Gastroesophageal sphincter (tissue), 4 donors: ENCODE data around the gene S100B. TPM values are rescaled to one million over a fixed set of nuclear protein-coding genes. Genes with fewer than 3 reads are reported as not detected.

Experiments used
- ATAC-seq: fragments of 150-250 bp; one replicate; pipeline ENCODE4 v1.9.1; 2016; ENCODE audit warnings: mild to moderate bottlenecking, moderate library complexity
- H3K27ac ChIP-seq, 4 donors: fragments of 200-600 bp; sonication (generic) in 3 of 4; 1 replicate in 3 of 4; 2 replicates in 1 of 4; pipeline ENCODE4 v1.5.1; 2016 to 2019
- H3K27me3 ChIP-seq: fragments of 200-600 bp; sonication (generic); one replicate; pipeline ENCODE4 v1.5.1; 2019
- H3K36me3 ChIP-seq, 2 donors: fragments of 200-600 bp; sonication (generic); one replicate each; pipeline ENCODE4 v1.5.1; 2019; ENCODE audit warnings: control low read depth in 1 of 2
- H3K4me1 ChIP-seq, 3 donors: fragments of 200-600 bp; sonication (generic); 1 replicate in 2 of 3; 2 replicates in 1 of 3; pipeline ENCODE4 v1.5.1; 2016 to 2019; ENCODE audit warnings: control low read depth in 2 of 3
- H3K4me3 ChIP-seq, 2 donors: fragments of 200-600 bp; sonication (generic); one replicate each; pipeline ENCODE4 v1.5.1; 2019; ENCODE audit warnings: mild to moderate bottlenecking in 1 of 2, moderate library complexity in 1 of 2
- H3K9me3 ChIP-seq, 3 donors: fragments of 200-600 bp; sonication (generic); one replicate each; pipeline ENCODE4 v1.5.1; 2017 to 2019; ENCODE audit warnings: control low read depth in 2 of 3
- EP300 ChIP-seq: sonication (generic); formaldehyde crosslinking; IDR thresholded peaks from one replicate; pipeline ENCODE4 v1.6.1; 2017; ENCODE audit warnings: antibody characterized with exemption, mild to moderate bottlenecking
- POLR2A ChIP-seq, 2 donors: fragments of 450-650 bp; IDR thresholded peaks; one replicate each; pipeline ENCODE4 v1.6.1; 2017; ENCODE audit warnings: antibody characterized with exemption in 2 of 2, mild to moderate bottlenecking in 2 of 2, moderate library complexity in 1 of 2
- POLR2AphosphoS5 ChIP-seq: sonication (generic); formaldehyde crosslinking; IDR thresholded peaks from one replicate; pipeline ENCODE4 v1.6.1; 2017; ENCODE audit warnings: antibody characterized with exemption
- WGBS, 2 donors: methylation state at CpG; one replicate each; pipeline ENCODE4 v1.1.5; 2018; ENCODE audit warnings: low coverage in 1 of 2; 5-methylcytosine and 5-hydroxymethylcytosine counted together
- total RNA-seq, 4 donors: library from RNA; depleted of rRNA; stranded (reverse); fragments of >200 nt; gene quantifications; one replicate each; pipeline ENCODE4 v1.1.0, GENCODE V29; 2016
- TF ChIP-seq, protein P1 (sequence below), 4 experiments: fragments of 200-600 bp in 2 of 4; fragments of 450-650 bp in 2 of 4; sonication (generic) in 1 of 4; IDR thresholded peaks; one replicate each; pipeline ENCODE4 v1.5.1; 2017 to 2019; ENCODE audit warnings: antibody characterized with exemption in 4 of 4, mild to moderate bottlenecking in 2 of 4, moderate library complexity in 2 of 4

Gene S100B
- total RNA-seq, 4 donors from 2014 or later = 22.6 to 31.6 (median 27.7) TPM

DNA sequence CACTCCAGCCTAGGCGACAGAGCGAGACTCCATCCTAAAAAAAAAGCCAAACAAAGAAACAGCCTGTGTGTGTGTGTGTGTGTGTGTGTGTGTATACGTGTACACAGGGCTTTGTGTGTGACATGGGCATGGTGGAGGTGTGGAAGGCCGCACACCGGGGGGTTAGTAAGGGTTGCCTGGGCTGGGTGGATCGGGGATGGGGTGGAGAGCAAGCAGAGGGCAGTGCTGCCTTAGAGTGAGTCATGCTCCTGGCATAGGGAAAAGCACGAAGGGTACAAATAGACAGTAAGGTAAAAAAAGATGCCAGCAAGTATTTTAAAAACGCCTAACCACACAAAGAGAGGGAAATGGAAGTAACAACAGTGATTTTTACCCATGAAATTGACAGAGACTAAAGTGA is 36.8 kb upstream of the S100B start:
- no peak overlapping the region for H3K27ac ChIP-seq
- no peak overlapping the region for H3K4me3 ChIP-seq
- WGBS, 2 donors = 55 to 65% methylated on average over 3 to 7 of the region's 8 CpGs
- no peak for ATAC-seq
- H3K4me1 ChIP-seq = peaks cover 0 to 52% (median 9%) of the 10 kb centered on the region in 3 donors
- peaks cover 0 to 56% of the 10 kb centered on the region in 2 donors for H3K36me3 ChIP-seq
- H3K27me3 ChIP-seq = no peaks in the 10 kb centered on the region
- TF ChIP-seq, protein P1, sequence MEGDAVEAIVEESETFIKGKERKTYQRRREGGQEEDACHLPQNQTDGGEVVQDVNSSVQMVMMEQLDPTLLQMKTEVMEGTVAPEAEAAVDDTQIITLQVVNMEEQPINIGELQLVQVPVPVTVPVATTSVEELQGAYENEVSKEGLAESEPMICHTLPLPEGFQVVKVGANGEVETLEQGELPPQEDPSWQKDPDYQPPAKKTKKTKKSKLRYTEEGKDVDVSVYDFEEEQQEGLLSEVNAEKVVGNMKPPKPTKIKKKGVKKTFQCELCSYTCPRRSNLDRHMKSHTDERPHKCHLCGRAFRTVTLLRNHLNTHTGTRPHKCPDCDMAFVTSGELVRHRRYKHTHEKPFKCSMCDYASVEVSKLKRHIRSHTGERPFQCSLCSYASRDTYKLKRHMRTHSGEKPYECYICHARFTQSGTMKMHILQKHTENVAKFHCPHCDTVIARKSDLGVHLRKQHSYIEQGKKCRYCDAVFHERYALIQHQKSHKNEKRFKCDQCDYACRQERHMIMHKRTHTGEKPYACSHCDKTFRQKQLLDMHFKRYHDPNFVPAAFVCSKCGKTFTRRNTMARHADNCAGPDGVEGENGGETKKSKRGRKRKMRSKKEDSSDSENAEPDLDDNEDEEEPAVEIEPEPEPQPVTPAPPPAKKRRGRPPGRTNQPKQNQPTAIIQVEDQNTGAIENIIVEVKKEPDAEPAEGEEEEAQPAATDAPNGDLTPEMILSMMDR (IDR thresholded peaks at IDR 0.05) = no peak
- TF ChIP-seq EP300 (no peak), POLR2AphosphoS5 (no peak), POLR2A (IDR thresholded peaks at IDR 0.05) (no peak)
- no peaks in the 10 kb centered on the region for H3K9me3 ChIP-seq

DNA sequence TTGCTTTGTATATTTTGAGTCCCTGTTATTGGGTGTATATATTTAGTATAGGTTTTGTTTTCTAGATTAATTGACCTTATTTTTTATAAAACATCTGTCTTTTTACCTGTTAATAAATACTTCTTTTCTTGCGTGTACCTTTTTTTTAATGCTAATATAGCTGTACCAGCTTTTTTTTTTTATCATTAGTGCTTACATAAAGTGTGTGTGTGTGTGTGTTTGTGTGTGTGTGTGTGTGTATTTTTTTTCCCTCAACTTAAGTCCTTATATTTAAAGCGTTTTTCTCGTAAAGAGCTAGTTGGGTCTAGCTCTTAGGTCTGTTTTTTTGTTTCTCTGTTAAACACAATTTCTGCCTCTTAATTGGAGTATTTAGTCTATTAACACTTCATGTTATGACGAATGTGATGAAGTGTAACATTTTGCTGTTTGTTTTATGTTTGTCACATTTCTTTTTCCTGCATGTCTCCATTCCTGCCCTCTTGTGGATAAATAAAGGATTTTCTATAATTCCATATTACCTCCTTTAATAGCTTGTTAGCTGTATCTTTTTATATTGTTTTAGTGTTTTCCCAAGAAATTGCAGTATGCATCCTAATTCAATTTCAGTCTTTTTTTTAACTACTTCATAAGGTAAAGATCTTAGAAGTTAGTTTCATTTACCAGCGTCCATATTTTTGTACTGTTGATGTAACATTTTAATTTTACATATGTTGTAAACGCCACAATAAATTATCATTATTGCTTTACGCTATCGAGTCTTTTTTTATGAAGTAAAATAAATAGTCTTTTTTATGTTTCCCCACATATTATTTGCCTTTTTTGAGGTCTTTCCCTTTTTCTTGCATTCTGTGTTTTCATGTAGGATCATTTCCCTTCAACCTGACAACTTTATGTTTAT is 34.9 kb upstream of the S100B start:
- TF ChIP-seq, protein P1 (IDR thresholded peaks at IDR 0.05) = peak; percentile 26 to 45 (median 40)
- no peak for TF ChIP-seq POLR2A (IDR thresholded peaks at IDR 0.05)
- TF ChIP-seq POLR2AphosphoS5 = no peak
- no peak for TF ChIP-seq EP300
- no peak overlapping the region for H3K4me3 ChIP-seq
- H3K27me3 ChIP-seq = no peaks in the 10 kb centered on the region
- H3K36me3 ChIP-seq = peaks cover 0 to 36% of the 10 kb centered on the region in 2 donors
- ATAC-seq = no peak
- H3K4me1 ChIP-seq = peaks cover 0 to 65% (median 13%) of the 10 kb centered on the region in 3 donors
- H3K27ac ChIP-seq = no peak overlapping the region
- no peaks in the 10 kb centered on the region for H3K9me3 ChIP-seq
- WGBS, 2 donors = 77 to 79% methylated on average over 8 of the region's 8 CpGs

DNA sequence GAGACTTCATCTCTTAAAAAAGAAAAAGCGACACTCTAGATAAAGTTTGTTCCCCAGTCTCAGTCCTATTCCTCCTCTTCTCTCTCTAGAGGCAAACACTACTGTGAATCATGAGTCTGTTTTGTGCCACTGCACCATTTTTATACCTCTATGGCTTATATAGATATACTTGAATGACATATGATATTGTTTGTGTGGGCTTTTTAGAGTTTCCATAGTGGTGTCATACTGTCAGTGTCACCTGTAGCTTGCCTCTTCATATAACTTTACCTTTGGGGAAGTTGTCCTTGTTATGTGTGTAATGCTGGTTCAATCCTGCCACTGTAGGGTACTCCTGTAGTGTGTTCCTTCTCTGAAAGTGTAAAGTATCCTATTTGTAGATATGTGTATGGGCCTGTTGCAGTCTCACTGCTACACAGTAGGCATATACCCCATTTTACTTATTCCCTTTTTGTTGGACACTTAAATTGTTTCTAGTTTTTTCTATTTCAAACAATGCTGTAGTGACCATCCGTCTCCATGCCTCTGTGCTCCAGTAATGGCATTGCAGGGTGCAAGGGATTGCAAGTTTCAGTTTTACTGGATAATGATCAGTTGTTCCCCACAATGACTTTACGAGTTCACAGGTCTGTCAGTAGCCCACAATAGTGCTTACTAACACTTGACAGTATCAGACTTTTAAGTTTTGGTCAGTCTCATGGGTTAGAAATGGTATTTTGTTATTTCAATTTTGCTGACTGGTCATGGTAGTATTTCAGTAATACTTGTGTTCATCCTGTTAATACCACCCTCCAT is 33.3 kb upstream of the S100B start:
- Histone ChIP-seq H3K4me1 (peaks cover 0 to 70% (median 13%) of the 10 kb centered on the region in 3 donors), H3K9me3 (no peaks in the 10 kb centered on the region), H3K4me3 (peak overlapping the region in 1 of 2 donors; percentile 5), H3K27ac (peak overlapping the region in 2 of 4 donors; percentile 2 to 16), H3K36me3 (peaks cover 0 to 21% of the 10 kb centered on the region in 2 donors), H3K27me3 (no peaks in the 10 kb centered on the region)
- TF ChIP-seq POLR2A (IDR thresholded peaks at IDR 0.05) = no peak
- TF ChIP-seq, protein P1 (IDR thresholded peaks at IDR 0.05) = no peak
- TF ChIP-seq POLR2AphosphoS5 = no peak
- no peak for TF ChIP-seq EP300
- ATAC-seq = no peak
- 18 to 43% methylated on average over 3 of the region's 3 CpGs for WGBS, 2 donors

DNA sequence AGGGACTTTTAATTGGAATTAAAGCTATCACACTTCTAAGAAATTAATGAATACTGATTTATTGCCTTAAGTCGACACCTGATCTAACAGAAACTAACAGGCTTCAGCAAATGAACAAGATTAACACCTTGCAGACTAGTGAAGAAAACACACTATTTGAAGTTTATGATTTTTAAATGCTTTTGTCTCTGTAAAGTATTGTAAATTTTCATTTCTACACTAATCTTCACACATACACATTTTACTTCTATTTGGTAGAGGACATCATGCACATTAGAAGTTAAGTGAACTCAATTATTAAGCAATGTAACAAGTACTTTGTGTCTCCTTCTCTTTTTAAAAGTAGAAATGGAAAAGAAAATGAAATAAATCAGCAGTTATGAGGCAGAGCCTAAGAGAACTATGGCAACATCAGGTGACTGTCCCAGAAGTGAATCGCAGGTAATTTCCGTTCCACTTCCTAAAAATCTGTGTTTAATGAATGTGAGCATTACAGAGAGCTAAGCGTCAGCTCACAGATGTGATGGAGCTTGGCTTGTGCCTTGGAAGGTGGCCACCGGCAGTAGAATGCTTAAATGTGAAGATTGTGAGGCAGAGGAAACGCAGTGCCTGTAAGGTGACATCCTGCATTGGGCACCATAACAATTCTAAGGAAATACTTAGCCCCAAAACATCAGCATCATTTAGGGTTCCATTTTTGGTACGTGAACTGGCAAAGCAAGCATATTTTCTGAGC is 31.8 kb upstream of the S100B start:
- H3K27ac ChIP-seq = peak overlapping the region in 3 of 4 donors; percentile 91 to 99 (median 97)
- H3K4me3 ChIP-seq = peak overlapping the region; percentile 70 to 79
- peaks cover 0 to 68% (median 13%) of the 10 kb centered on the region in 3 donors for H3K4me1 ChIP-seq

More for the DNA sequence above, 31.8 kb upstream of the S100B start:
- WGBS, 2 donors = 46 to 47% methylated on average over 7 of the region's 7 CpGs
- TF ChIP-seq POLR2AphosphoS5 (no peak), POLR2A (IDR thresholded peaks at IDR 0.05) (no peak), EP300 (no peak)
- H3K27me3 ChIP-seq = no peaks in the 10 kb centered on the region
- no peak for ATAC-seq
- H3K36me3 ChIP-seq = peaks cover 0 to 9% of the 10 kb centered on the region in 2 donors
- H3K9me3 ChIP-seq = no peaks in the 10 kb centered on the region
